GM12873 (cell line): ENCODE measurements around the gene KLF15.
A peak's percentile ranks its signal among the peaks of the same experiment; 100 is the strongest.

Experiments used
- CTCF ChIP-seq: IDR thresholded peaks from 2 replicates; pipeline ENCODE4 v1.5.1; 2012; ENCODE audit warnings: low read depth, mild to moderate bottlenecking, moderate library complexity, low read length, control low read depth; ENCODE audit not compliant: insufficient read depth; ENCODE audit errors: missing control alignments

The KLF15 gene

GRCh38 chr3:126389112-126389793 is 32.0 kb upstream of the KLF15 start:
- peak; percentile 87 for TF ChIP-seq CTCF

- no peak for TF ChIP-seq CTCF
These were observed 24.8 kb upstream of the KLF15 start for GRCh38 chr3:126381966-126382365.

- no peak for TF ChIP-seq CTCF
These were observed 23.0 kb upstream of the KLF15 start for GRCh38 chr3:126380011-126380768.

GRCh38 chr3:126378341-126378751 is 21.1 kb upstream of the KLF15 start:
- no peak for TF ChIP-seq CTCF

- no peak for TF ChIP-seq CTCF
These were observed 20.0 kb upstream of the KLF15 start for GRCh38 chr3:126377211-126377610.

GRCh38 chr3:126376444-126376843 is 19.2 kb upstream of the KLF15 start:
- no peak for TF ChIP-seq CTCF

- TF ChIP-seq CTCF: no peak
These were observed 18.7 kb upstream of the KLF15 start for GRCh38 chr3:126375835-126376331.
